OCI-LY1 (cell line): ENCODE results near the gene DCP1B.

ENCODE experiments used
- H2AFZ ChIP-seq: fragments of 200-600 bp; sonication (generic), shearing (Covaris generic); 2 replicates; pipeline ENCODE4 v1.6.0; 2014; ENCODE audit warnings: antibody characterized with exemption, mild to moderate bottlenecking, low read length
- H3F3A ChIP-seq: fragments of 200-600 bp; sonication (generic), shearing (Covaris generic); 2 replicates; pipeline ENCODE4 v1.6.0; 2014; ENCODE audit warnings: mild to moderate bottlenecking, antibody characterized with exemption, low read length, moderate library complexity; ENCODE audit not compliant: insufficient read depth
- H3K27ac ChIP-seq: fragments of 200-600 bp; sonication (generic); 2 replicates; pipeline ENCODE4 v1.5.1; 2014; ENCODE audit warnings: low read length, mixed run types, mild to moderate bottlenecking, low read depth; ENCODE audit not compliant: poor library complexity, severe bottlenecking
- H3K27me3 ChIP-seq: fragments of 200-600 bp; sonication (generic); 2 replicates; pipeline ENCODE4 v1.6.0; 2014; ENCODE audit warnings: antibody characterized with exemption, mild to moderate bottlenecking, low read length, moderate library complexity; ENCODE audit not compliant: insufficient read depth
- H3K36me3 ChIP-seq: fragments of 200-600 bp; sonication (generic); 2 replicates; pipeline ENCODE4 v1.6.1; 2014; ENCODE audit warnings: mild to moderate bottlenecking, antibody characterized with exemption, low read length, moderate library complexity, mixed read lengths; ENCODE audit not compliant: insufficient read depth
- H3K4me1 ChIP-seq: fragments of 200-600 bp; sonication (generic); 2 replicates; pipeline ENCODE4 v1.5.1; 2014; ENCODE audit warnings: mild to moderate bottlenecking, low read length, moderate library complexity; ENCODE audit not compliant: insufficient read depth, severe bottlenecking
- H3K4me2 ChIP-seq: fragments of 200-600 bp; sonication (generic), shearing (Covaris generic); 2 replicates; pipeline ENCODE4 v1.6.1; 2014; ENCODE audit warnings: low read length
- H3K4me3 ChIP-seq: fragments of 200-600 bp; sonication (generic); 2 replicates; pipeline ENCODE4 v1.5.1; 2014; ENCODE audit warnings: low read length, low read depth, mild to moderate bottlenecking, mixed read lengths; ENCODE audit not compliant: poor library complexity, severe bottlenecking
- H3K79me2 ChIP-seq: fragments of 200-600 bp; shearing (Covaris generic); 2 replicates; pipeline ENCODE4 v1.6.1; 2016; ENCODE audit warnings: mixed run types, low read length, mixed read lengths; ENCODE audit not compliant: insufficient read depth
- H3K9ac ChIP-seq: fragments of 200-600 bp; sonication (generic), shearing (Covaris generic); 2 replicates; pipeline ENCODE4 v1.6.1; 2014; ENCODE audit warnings: mild to moderate bottlenecking, low read length, mixed read lengths
- H3K9me2 ChIP-seq: fragments of 200-600 bp; sonication (generic), shearing (Covaris generic); 2 replicates; pipeline ENCODE4 v1.6.1; 2014; ENCODE audit warnings: low read depth, mild to moderate bottlenecking, low read length, mixed read lengths
- H3K9me3 ChIP-seq: fragments of 200-600 bp; shearing (Covaris generic); 2 replicates; pipeline ENCODE4 v1.6.1; 2014; ENCODE audit warnings: low read length, mixed read lengths
- H4K20me1 ChIP-seq: fragments of 200-600 bp; sonication (generic), shearing (Covaris generic); 2 replicates; pipeline ENCODE4 v1.6.0; 2016; ENCODE audit warnings: mild to moderate bottlenecking, low read length; ENCODE audit not compliant: insufficient read depth
- EZH2 ChIP-seq: fragments of 200-600 bp; sonication (generic), shearing (Covaris generic); IDR thresholded peaks from 2 replicates; pipeline ENCODE4 v1.8.0; 2017; ENCODE audit warnings: borderline replicate concordance, mixed run types, mild to moderate bottlenecking, antibody characterized with exemption, low read length, moderate library complexity, mixed read lengths
- TF ChIP-seq, protein P1 (sequence below): fragments of 200-600 bp; sonication (generic), shearing (Covaris generic); IDR thresholded peaks from 2 replicates; pipeline ENCODE4 v1.5.1; 2017; ENCODE audit warnings: mild to moderate bottlenecking, antibody characterized with exemption, low read length, moderate library complexity, mixed read lengths

Gene DCP1B

DNA sequence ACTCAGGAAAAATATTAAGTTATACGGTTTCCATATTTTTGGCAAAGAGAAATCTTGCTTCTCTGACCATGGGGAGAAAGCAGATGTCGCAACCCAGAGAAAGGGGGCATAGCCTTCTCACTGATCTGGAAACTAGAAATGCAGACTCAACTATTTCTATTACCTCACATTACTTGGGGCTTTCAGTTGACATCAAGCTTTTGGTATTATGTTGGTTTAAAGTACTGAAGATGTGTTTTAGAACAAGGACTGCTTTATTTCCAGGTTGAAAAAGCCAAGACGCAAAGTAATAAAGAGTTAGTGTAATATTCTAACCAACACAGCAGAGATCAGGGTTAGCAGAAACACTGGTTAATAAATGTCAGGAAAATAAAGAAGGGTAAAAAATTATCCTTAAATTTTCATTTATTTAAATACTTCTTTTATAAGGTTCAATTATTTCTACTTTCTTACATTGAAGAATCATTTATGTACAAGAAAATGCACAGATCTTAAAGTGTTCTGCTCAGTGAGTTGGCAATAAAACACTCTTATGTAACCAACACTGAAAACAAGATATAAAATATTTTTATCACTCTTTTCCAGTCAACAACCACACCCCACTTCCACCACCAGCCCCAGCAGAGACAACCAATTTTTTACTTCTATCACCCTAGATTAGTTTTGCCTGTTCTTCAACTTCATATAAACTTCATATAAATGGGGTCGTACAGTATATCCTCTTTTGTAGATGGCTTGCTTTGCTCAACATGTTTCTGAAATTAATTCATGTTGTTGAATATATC is 26.0 kb downstream of the DCP1B start:
- H3K4me2 ChIP-seq: no peak overlapping the region
- H3K36me3 ChIP-seq: no peaks in the 10 kb centered on the region
- no peaks in the 10 kb centered on the region for H3K27me3 ChIP-seq
- no peaks in the 10 kb centered on the region for H3K79me2 ChIP-seq
- H3K27ac ChIP-seq: no peak overlapping the region
- no peaks in the 10 kb centered on the region for H4K20me1 ChIP-seq
- no peak overlapping the region for H3K9ac ChIP-seq
- no peaks in the 10 kb centered on the region for H3K4me1 ChIP-seq
- H3F3A ChIP-seq: no peaks in the 10 kb centered on the region
- no peak overlapping the region for H3K4me3 ChIP-seq
- H3K9me2 ChIP-seq: no peaks in the 10 kb centered on the region
- H3K9me3 ChIP-seq: no peaks in the 10 kb centered on the region
- TF ChIP-seq, protein P1, sequence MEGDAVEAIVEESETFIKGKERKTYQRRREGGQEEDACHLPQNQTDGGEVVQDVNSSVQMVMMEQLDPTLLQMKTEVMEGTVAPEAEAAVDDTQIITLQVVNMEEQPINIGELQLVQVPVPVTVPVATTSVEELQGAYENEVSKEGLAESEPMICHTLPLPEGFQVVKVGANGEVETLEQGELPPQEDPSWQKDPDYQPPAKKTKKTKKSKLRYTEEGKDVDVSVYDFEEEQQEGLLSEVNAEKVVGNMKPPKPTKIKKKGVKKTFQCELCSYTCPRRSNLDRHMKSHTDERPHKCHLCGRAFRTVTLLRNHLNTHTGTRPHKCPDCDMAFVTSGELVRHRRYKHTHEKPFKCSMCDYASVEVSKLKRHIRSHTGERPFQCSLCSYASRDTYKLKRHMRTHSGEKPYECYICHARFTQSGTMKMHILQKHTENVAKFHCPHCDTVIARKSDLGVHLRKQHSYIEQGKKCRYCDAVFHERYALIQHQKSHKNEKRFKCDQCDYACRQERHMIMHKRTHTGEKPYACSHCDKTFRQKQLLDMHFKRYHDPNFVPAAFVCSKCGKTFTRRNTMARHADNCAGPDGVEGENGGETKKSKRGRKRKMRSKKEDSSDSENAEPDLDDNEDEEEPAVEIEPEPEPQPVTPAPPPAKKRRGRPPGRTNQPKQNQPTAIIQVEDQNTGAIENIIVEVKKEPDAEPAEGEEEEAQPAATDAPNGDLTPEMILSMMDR: no peak
- TF ChIP-seq EZH2: no peak
- H2AFZ ChIP-seq: no peak overlapping the region

DNA sequence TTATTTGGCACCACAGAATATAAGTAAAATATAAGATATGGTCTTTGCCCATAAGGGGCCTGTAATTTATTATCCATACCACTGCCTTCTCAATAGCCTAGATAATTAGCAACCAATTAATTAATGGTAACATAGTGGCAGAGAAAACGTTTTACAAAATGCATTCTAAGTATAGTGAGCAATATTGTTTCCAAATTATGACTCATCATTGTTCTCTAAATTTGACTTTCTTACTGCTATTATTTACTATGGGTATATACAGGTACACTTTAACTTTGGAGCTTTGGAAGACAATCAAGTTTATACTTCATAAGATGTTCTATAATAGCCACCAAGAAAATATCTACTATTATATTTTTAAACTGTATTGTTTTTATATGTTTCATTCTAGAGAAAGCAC is 26.7 kb downstream of the DCP1B start:
- Histone ChIP-seq H3K9me3 (no peaks in the 10 kb centered on the region), H3K4me2 (no peak overlapping the region), H3K27ac (no peak overlapping the region), H3K36me3 (no peaks in the 10 kb centered on the region), H4K20me1 (no peaks in the 10 kb centered on the region), H3K79me2 (no peaks in the 10 kb centered on the region), H3K9me2 (no peaks in the 10 kb centered on the region), H3K9ac (no peak overlapping the region), H3F3A (no peaks in the 10 kb centered on the region), H3K4me3 (no peak overlapping the region), H2AFZ (no peak overlapping the region), H3K27me3 (no peaks in the 10 kb centered on the region), H3K4me1 (no peaks in the 10 kb centered on the region)
- no peak for TF ChIP-seq EZH2
- TF ChIP-seq, protein P1: no peak

DNA sequence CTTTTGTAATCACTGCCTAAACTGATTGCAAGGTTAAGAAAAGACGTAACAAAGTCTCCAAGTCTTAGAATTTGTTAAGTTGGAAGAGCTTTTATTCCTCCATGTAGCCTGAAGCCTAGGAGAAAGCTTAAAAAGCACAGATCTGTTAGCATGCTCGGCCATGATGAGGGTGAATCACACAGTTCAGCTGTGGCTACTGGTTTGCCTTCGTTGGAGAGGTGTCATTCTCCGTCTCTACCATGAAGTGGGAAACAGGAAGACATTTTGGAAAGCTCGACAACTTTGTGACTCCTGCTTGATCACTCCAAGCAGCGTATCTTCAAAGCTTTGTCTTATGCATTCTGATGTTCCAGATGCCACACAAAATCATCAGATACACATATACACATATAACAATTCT is 27.1 kb downstream of the DCP1B start:
- no peaks in the 10 kb centered on the region for H3K79me2 ChIP-seq
- no peaks in the 10 kb centered on the region for H4K20me1 ChIP-seq
- no peaks in the 10 kb centered on the region for H3K36me3 ChIP-seq
- H3K27ac ChIP-seq: no peak overlapping the region
- no peak overlapping the region for H3K9ac ChIP-seq
- no peak overlapping the region for H3K4me2 ChIP-seq
- H3K4me3 ChIP-seq: no peak overlapping the region
- no peaks in the 10 kb centered on the region for H3K9me2 ChIP-seq
- no peaks in the 10 kb centered on the region for H3K9me3 ChIP-seq
- TF ChIP-seq, protein P1: no peak
- TF ChIP-seq EZH2: no peak
- no peaks in the 10 kb centered on the region for H3K4me1 ChIP-seq
- no peak overlapping the region for H2AFZ ChIP-seq
- H3K27me3 ChIP-seq: no peaks in the 10 kb centered on the region
- H3F3A ChIP-seq: no peaks in the 10 kb centered on the region
